SK-N-SH treated with all-trans-retinoic acid at 6 μM for 48 hours (cell line): ENCODE results near the gene CNGA4.

Experiments used
- ATAC-seq: fragments of 200-7000 bp; cut with Tn5 transposase; 3 replicates; pipeline ENCODE4 v1.9.1; 2020; ENCODE audit warnings: mild to moderate bottlenecking, moderate library complexity
- ARNTL ChIP-seq: fragments of 450-650 bp; formaldehyde crosslinking; IDR thresholded peaks from 2 replicates; pipeline ENCODE4 v1.5.0; 2020; ENCODE audit warnings: low read depth, mild to moderate bottlenecking, moderate library complexity, borderline replicate concordance
- BACH2 ChIP-seq: fragments of 250-450 bp; sonication (Bioruptor Pico); IDR thresholded peaks from 2 replicates; pipeline ENCODE4 v1.9.0; 2021; ENCODE audit warnings: mild to moderate bottlenecking, borderline replicate concordance
- CREB5 ChIP-seq: fragments of 250-450 bp; sonication (Bioruptor Pico); IDR thresholded peaks from 2 replicates; pipeline ENCODE4 v1.5.1; 2020; ENCODE audit warnings: low read depth, mild to moderate bottlenecking, moderate library complexity
- CSDC2 ChIP-seq: fragments of 250-450 bp; sonication (Bioruptor Pico); IDR thresholded peaks from 2 replicates; pipeline ENCODE4 v1.5.0; 2020; ENCODE audit warnings: mild to moderate bottlenecking, moderate library complexity
- ESRRG ChIP-seq: fragments of 250-450 bp; sonication (Bioruptor Pico); IDR thresholded peaks from 2 replicates; pipeline ENCODE4 v1.6.1; 2021; ENCODE audit warnings: mild to moderate bottlenecking
- GLIS3 ChIP-seq: fragments of 250-450 bp; sonication (Bioruptor Pico); IDR thresholded peaks from 2 replicates; pipeline ENCODE4 v1.5.0; 2020; ENCODE audit warnings: mild to moderate bottlenecking, moderate library complexity
- OSR1 ChIP-seq: fragments of 250-450 bp; sonication (Bioruptor Pico); IDR thresholded peaks from 2 replicates; pipeline ENCODE4 v1.8.0; 2022; ENCODE audit warnings: moderate library complexity, mild to moderate bottlenecking, inconsistent platforms
- PPARA ChIP-seq: fragments of 250-450 bp; sonication (Bioruptor Pico); IDR thresholded peaks from 2 replicates; pipeline ENCODE4 v1.5.0; 2020; ENCODE audit warnings: mild to moderate bottlenecking, borderline replicate concordance
- RARB ChIP-seq: fragments of 250-450 bp; sonication (Bioruptor Pico); IDR thresholded peaks from 2 replicates; pipeline ENCODE4 v1.8.0; 2021; ENCODE audit warnings: mild to moderate bottlenecking, moderate library complexity
- SNAI2 ChIP-seq: fragments of 250-450 bp; sonication (Bioruptor Pico); IDR thresholded peaks from 2 replicates; pipeline ENCODE4 v1.5.0; 2020; ENCODE audit warnings: mild to moderate bottlenecking, moderate library complexity
- TCF4 ChIP-seq: fragments of 250-450 bp; sonication (Bioruptor Pico); IDR thresholded peaks from 2 replicates; pipeline ENCODE4 v1.8.0; 2021; ENCODE audit warnings: mild to moderate bottlenecking, moderate library complexity, borderline replicate concordance
- TOX ChIP-seq: fragments of 250-450 bp; sonication (Bioruptor Pico); IDR thresholded peaks from 2 replicates; pipeline ENCODE4 v1.8.0; 2021; ENCODE audit warnings: mild to moderate bottlenecking, moderate library complexity, borderline replicate concordance
- ZC3H10 ChIP-seq: fragments of 250-450 bp; sonication (Bioruptor Pico); IDR thresholded peaks from 2 replicates; pipeline ENCODE4 v1.5.1; 2021; ENCODE audit warnings: mild to moderate bottlenecking, moderate library complexity
- ZFP3 ChIP-seq: fragments of 250-450 bp; sonication (Bioruptor Pico); IDR thresholded peaks from 2 replicates; pipeline ENCODE4 v1.5.0; 2020; ENCODE audit warnings: mild to moderate bottlenecking, moderate library complexity
- ZFP30 ChIP-seq: fragments of 450-650 bp; formaldehyde crosslinking; IDR thresholded peaks from 2 replicates; pipeline ENCODE4 v1.5.0; 2022; ENCODE audit warnings: mild to moderate bottlenecking, moderate library complexity
- ZNF565 ChIP-seq: fragments of 450-650 bp; formaldehyde crosslinking; conservative IDR thresholded peaks from 2 replicates; pipeline ENCODE4 v1.5.0; 2020; ENCODE audit warnings: low read depth, mild to moderate bottlenecking, moderate library complexity
- ZNF8 ChIP-seq: fragments of 450-650 bp; formaldehyde crosslinking; IDR thresholded peaks from 2 replicates; pipeline ENCODE4 v1.5.0; 2020; ENCODE audit warnings: mild to moderate bottlenecking, moderate library complexity
- TF ChIP-seq, protein P1 (sequence below): fragments of 250-450 bp; sonication (Bioruptor Pico); IDR thresholded peaks from 2 replicates; pipeline ENCODE4 v1.8.0; 2020; ENCODE audit warnings: mild to moderate bottlenecking, moderate library complexity, borderline replicate concordance
- TF ChIP-seq, protein P2 (sequence below): fragments of 250-450 bp; sonication (Bioruptor Pico); IDR thresholded peaks from 2 replicates; pipeline ENCODE4 v1.5.1; 2021; ENCODE audit warnings: mild to moderate bottlenecking, moderate library complexity
- TF ChIP-seq, protein P3 (sequence below): fragments of 250-450 bp; sonication (Bioruptor Pico); IDR thresholded peaks from 2 replicates; pipeline ENCODE4 v1.5.0; 2020; ENCODE audit warnings: mild to moderate bottlenecking, moderate library complexity

Gene CNGA4

DNA sequence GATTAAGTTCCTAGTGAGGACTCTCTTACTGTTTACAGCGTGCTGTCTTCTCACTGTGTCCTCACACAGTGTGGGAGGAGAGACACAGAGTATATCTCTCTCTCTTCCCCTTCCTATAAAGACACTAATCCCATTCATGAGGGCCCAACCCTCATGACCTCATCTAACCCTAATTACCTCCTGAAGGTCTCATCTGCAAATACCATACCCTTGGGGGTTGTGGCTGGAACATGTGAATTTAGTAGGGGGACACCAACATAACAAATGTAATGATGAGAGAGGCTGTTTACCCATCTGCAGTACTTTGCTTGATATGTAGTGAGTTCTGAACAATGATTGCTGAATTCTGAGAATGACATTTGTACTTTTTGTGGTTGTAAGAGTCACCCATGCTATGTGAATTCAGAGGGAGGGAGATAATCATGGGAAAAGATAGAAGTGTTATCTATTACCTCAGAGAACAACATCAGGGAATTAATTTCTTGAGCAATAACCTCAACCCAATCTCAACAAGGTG is 44.8 kb upstream of the CNGA4 start:
- TF ChIP-seq BACH2 (no peak), ZNF8 (no peak), SNAI2 (no peak), OSR1 (CRISPR knock-in tag) (no peak), ZC3H10 (no peak), ZFP30 (CRISPR knock-in tag) (no peak), GLIS3 (no peak), ZNF565 (CRISPR knock-in tag) (no peak), CSDC2 (CRISPR knock-in tag) (no peak), CREB5 (no peak), TOX (no peak), ZFP3 (CRISPR knock-in tag) (no peak), TCF4 (CRISPR knock-in tag) (no peak), ESRRG (CRISPR knock-in tag) (no peak), ARNTL (CRISPR knock-in tag) (no peak)
- TF ChIP-seq, protein P1, sequence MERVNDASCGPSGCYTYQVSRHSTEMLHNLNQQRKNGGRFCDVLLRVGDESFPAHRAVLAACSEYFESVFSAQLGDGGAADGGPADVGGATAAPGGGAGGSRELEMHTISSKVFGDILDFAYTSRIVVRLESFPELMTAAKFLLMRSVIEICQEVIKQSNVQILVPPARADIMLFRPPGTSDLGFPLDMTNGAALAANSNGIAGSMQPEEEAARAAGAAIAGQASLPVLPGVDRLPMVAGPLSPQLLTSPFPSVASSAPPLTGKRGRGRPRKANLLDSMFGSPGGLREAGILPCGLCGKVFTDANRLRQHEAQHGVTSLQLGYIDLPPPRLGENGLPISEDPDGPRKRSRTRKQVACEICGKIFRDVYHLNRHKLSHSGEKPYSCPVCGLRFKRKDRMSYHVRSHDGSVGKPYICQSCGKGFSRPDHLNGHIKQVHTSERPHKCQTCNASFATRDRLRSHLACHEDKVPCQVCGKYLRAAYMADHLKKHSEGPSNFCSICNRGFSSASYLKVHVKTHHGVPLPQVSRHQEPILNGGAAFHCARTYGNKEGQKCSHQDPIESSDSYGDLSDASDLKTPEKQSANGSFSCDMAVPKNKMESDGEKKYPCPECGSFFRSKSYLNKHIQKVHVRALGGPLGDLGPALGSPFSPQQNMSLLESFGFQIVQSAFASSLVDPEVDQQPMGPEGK (CRISPR knock-in tag) = no peak
- TF ChIP-seq, protein P2, sequence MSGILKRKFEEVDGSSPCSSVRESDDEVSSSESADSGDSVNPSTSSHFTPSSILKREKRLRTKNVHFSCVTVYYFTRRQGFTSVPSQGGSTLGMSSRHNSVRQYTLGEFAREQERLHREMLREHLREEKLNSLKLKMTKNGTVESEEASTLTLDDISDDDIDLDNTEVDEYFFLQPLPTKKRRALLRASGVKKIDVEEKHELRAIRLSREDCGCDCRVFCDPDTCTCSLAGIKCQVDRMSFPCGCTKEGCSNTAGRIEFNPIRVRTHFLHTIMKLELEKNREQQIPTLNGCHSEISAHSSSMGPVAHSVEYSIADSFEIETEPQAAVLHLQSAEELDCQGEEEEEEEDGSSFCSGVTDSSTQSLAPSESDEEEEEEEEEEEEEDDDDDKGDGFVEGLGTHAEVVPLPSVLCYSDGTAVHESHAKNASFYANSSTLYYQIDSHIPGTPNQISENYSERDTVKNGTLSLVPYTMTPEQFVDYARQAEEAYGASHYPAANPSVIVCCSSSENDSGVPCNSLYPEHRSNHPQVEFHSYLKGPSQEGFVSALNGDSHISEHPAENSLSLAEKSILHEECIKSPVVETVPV (CRISPR knock-in tag) = no peak
- TF ChIP-seq, protein P3, sequence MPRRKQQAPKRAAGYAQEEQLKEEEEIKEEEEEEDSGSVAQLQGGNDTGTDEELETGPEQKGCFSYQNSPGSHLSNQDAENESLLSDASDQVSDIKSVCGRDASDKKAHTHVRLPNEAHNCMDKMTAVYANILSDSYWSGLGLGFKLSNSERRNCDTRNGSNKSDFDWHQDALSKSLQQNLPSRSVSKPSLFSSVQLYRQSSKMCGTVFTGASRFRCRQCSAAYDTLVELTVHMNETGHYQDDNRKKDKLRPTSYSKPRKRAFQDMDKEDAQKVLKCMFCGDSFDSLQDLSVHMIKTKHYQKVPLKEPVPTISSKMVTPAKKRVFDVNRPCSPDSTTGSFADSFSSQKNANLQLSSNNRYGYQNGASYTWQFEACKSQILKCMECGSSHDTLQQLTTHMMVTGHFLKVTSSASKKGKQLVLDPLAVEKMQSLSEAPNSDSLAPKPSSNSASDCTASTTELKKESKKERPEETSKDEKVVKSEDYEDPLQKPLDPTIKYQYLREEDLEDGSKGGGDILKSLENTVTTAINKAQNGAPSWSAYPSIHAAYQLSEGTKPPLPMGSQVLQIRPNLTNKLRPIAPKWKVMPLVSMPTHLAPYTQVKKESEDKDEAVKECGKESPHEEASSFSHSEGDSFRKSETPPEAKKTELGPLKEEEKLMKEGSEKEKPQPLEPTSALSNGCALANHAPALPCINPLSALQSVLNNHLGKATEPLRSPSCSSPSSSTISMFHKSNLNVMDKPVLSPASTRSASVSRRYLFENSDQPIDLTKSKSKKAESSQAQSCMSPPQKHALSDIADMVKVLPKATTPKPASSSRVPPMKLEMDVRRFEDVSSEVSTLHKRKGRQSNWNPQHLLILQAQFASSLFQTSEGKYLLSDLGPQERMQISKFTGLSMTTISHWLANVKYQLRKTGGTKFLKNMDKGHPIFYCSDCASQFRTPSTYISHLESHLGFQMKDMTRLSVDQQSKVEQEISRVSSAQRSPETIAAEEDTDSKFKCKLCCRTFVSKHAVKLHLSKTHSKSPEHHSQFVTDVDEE = no peak
- no peak for ATAC-seq

DNA sequence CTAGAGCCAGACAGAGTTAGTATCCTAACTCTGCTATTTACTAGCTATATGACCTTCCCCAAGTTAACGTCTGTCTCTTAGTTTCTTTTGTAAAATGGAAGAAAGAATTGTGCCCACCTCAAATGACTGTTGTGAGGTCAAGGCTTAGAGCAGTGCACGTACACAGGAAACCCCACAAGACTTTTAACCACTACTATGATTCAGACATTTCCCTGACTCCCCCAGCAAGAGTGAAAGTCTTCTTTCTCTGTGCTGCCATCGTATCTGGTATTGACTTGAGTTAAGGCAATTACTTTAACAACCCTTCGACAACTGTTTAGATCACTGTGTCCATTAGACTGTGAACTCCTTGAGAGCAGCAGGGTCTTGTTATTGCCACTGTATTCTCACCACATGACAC is 42.5 kb upstream of the CNGA4 start:
- TF ChIP-seq TOX = no peak
- no peak for TF ChIP-seq SNAI2
- no peak for TF ChIP-seq RARB (CRISPR knock-in tag)
- TF ChIP-seq OSR1 (CRISPR knock-in tag) = no peak
- TF ChIP-seq ZC3H10 = no peak
- TF ChIP-seq, protein P2 (CRISPR knock-in tag) = no peak
- TF ChIP-seq ZFP3 (CRISPR knock-in tag) = no peak
- TF ChIP-seq GLIS3 = no peak
- no peak for TF ChIP-seq BACH2
- no peak for TF ChIP-seq CSDC2 (CRISPR knock-in tag)
- TF ChIP-seq ZNF8 = no peak
- TF ChIP-seq PPARA (CRISPR knock-in tag) = no peak
- no peak for TF ChIP-seq ARNTL (CRISPR knock-in tag)
- TF ChIP-seq, protein P3 = no peak
- no peak for ATAC-seq
